Spleen (tissue), 7 donors: ENCODE results near the gene LRCH1.

Experiments used
- POLR2AphosphoS5 ChIP-seq, 3 donors: sonication (generic); formaldehyde crosslinking; IDR thresholded peaks; one replicate each; pipeline ENCODE4 v1.5.1; 2017; ENCODE audit warnings: antibody characterized with exemption in 3 of 3
- TF ChIP-seq, protein P1 (sequence below), 11 experiments: fragments of 200-600 bp in 7 of 11; fragments of 450-650 bp in 4 of 11; sonication (generic) in 4 of 11; IDR thresholded peaks in 8 of 11; conservative IDR thresholded peaks in 3 of 11; 1 replicate in 7 of 11; 2 replicates in 4 of 11; pipeline versions ENCODE4 v1.4.0 to v1.8.0; 2016 to 2021; ENCODE audit warnings: antibody characterized with exemption in 11 of 11, inconsistent platforms in 4 of 11, mild to moderate bottlenecking in 1 of 11
- donor health status: DM: no; HTN: no; CAD: no; lungs with moderate emphysema.
- donor health status: DM: no; HTN: no; CAD: no.
- donor health status: DM: no; HTN: no; CAD: no.

- TF ChIP-seq, protein P1, sequence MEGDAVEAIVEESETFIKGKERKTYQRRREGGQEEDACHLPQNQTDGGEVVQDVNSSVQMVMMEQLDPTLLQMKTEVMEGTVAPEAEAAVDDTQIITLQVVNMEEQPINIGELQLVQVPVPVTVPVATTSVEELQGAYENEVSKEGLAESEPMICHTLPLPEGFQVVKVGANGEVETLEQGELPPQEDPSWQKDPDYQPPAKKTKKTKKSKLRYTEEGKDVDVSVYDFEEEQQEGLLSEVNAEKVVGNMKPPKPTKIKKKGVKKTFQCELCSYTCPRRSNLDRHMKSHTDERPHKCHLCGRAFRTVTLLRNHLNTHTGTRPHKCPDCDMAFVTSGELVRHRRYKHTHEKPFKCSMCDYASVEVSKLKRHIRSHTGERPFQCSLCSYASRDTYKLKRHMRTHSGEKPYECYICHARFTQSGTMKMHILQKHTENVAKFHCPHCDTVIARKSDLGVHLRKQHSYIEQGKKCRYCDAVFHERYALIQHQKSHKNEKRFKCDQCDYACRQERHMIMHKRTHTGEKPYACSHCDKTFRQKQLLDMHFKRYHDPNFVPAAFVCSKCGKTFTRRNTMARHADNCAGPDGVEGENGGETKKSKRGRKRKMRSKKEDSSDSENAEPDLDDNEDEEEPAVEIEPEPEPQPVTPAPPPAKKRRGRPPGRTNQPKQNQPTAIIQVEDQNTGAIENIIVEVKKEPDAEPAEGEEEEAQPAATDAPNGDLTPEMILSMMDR (IDR thresholded peaks at IDR 0.05 in 8 of 11, conservative IDR thresholded peaks at IDR 0.05 in 3 of 11): no peak
- no peak for TF ChIP-seq POLR2AphosphoS5 (IDR thresholded peaks at IDR 0.05)
Measured at GRCh38 chr13:46782066-46782465, 229.1 kb downstream of the LRCH1 start.
